ENCODE results near the gene DLST.

DNA sequence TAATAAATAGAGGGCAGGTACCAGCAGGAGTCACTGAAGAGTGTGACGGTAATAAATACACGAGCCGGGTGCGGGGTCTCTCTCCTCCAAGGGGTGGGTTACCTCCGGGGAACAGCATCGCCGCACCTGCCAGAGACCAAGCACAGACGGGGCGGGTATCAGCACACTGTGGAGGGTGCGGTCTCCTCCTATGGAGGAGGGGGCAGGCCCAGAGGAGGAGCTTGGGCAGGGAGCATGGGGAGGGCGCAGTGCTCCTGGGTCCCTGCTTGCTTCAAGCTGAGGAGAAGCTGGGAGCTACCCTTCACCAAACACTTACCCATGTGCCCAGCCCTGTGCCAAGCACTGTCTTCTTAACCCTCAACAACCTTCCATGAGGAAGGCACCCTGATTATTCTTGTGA, 60.9 kb downstream of the DLST start:
- TF ChIP-seq, protein P1, sequence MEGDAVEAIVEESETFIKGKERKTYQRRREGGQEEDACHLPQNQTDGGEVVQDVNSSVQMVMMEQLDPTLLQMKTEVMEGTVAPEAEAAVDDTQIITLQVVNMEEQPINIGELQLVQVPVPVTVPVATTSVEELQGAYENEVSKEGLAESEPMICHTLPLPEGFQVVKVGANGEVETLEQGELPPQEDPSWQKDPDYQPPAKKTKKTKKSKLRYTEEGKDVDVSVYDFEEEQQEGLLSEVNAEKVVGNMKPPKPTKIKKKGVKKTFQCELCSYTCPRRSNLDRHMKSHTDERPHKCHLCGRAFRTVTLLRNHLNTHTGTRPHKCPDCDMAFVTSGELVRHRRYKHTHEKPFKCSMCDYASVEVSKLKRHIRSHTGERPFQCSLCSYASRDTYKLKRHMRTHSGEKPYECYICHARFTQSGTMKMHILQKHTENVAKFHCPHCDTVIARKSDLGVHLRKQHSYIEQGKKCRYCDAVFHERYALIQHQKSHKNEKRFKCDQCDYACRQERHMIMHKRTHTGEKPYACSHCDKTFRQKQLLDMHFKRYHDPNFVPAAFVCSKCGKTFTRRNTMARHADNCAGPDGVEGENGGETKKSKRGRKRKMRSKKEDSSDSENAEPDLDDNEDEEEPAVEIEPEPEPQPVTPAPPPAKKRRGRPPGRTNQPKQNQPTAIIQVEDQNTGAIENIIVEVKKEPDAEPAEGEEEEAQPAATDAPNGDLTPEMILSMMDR (IDR thresholded peaks at IDR 0.05), result no peak
- no peak for TF ChIP-seq POLR2AphosphoS5 (IDR thresholded peaks at IDR 0.05)
- no peak for TF ChIP-seq POLR2A (IDR thresholded peaks at IDR 0.05)
- TF ChIP-seq EP300 (IDR thresholded peaks at IDR 0.05), result no peak

Data from stomach (tissue), 4 donors.